SJCRH30 (cell line): ENCODE data around the gene FANCC. TPM values are rescaled to one million over a fixed set of nuclear protein-coding genes. Genes with fewer than 3 reads are reported as not detected.
"Not testable (repeated sequence)": the region's sequence is repeated elsewhere in the genome, so short reads cannot be mapped to it uniquely, and the experiment has no call there.

Experiments
- DNase-seq, 2 experiments: peaks; one replicate each; pipeline ENCODE4 v3.0.0-alpha.2; 2015 to 2020
- H3K27ac ChIP-seq: fragments of 250-450 bp; sonication (Bioruptor Pico); 2 replicates; pipeline ENCODE4 v1.5.1; 2020; ENCODE audit warnings: mild to moderate bottlenecking, moderate library complexity
- H3K27me3 ChIP-seq: fragments of 250-450 bp; sonication (Bioruptor Pico); 2 replicates; pipeline ENCODE4 v1.5.1; 2020; ENCODE audit warnings: mild to moderate bottlenecking, moderate library complexity
- H3K36me3 ChIP-seq: fragments of 250-450 bp; sonication (Bioruptor Pico); 2 replicates; pipeline ENCODE4 v1.5.1; 2020; ENCODE audit warnings: mild to moderate bottlenecking, moderate library complexity
- H3K4me1 ChIP-seq: fragments of 250-450 bp; sonication (Bioruptor Pico); 2 replicates; pipeline ENCODE4 v1.5.1; 2020; ENCODE audit warnings: mild to moderate bottlenecking, moderate library complexity
- H3K4me3 ChIP-seq: fragments of 250-450 bp; sonication (Bioruptor Pico); 2 replicates; pipeline ENCODE4 v1.5.1; 2020; ENCODE audit warnings: mild to moderate bottlenecking, moderate library complexity
- H3K9me3 ChIP-seq: fragments of 250-450 bp; sonication (Bioruptor Pico); replicated peaks from 2 replicates; pipeline ENCODE4 v1.5.1; 2020; ENCODE audit warnings: mild to moderate bottlenecking, moderate library complexity
- total RNA-seq: library from RNA; depleted of rRNA; stranded (reverse); fragments of >200 nt; shearing (Covaris generic); gene quantifications from 2 replicates; pipeline ENCODE4 v1.2.3, GENCODE V29; 2014

The FANCC gene
- total RNA-seq, 1 experiment from 2014 or later = 28.7 TPM

DNA sequence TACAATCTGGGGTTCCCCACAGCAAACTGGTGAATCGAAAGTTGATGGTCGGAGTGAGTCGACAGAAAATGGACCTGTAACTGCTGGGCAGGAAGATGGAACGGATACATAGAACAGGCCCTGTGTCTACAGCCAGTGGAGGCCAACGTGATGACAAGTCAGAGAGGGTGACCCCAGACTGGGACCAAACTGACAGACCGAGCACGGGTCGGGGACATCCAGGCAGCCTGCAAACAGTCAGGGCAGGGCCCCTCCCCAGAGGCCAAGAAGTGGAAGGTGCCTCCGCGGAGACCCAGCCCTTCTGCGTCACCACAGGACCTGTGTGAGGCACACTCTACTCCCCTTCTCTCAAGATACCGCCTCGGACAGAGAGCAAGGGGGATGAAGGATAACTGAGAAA is 25.1 kb upstream of the FANCC start:
- no peak overlapping the region for H3K27ac ChIP-seq
- no peaks in the 10 kb centered on the region for H3K36me3 ChIP-seq
- peaks cover 10% of the 10 kb centered on the region for H3K4me1 ChIP-seq
- H3K27me3 ChIP-seq = no peaks in the 10 kb centered on the region
- H3K9me3 ChIP-seq = peaks cover 10% of the 10 kb centered on the region
- DNase-seq = no peak
- H3K4me3 ChIP-seq = no peak overlapping the region

GRCh38 chr9:95341293-95341962 is 23.9 kb upstream of the FANCC start:
- H3K4me1 ChIP-seq = peaks cover 10% of the 10 kb centered on the region
- no peaks in the 10 kb centered on the region for H3K36me3 ChIP-seq
- H3K9me3 ChIP-seq = peaks cover 8% of the 10 kb centered on the region
- H3K27ac ChIP-seq = no peak overlapping the region
- H3K27me3 ChIP-seq = no peaks in the 10 kb centered on the region
- no peak overlapping the region for H3K4me3 ChIP-seq
- no peak for DNase-seq

DNA sequence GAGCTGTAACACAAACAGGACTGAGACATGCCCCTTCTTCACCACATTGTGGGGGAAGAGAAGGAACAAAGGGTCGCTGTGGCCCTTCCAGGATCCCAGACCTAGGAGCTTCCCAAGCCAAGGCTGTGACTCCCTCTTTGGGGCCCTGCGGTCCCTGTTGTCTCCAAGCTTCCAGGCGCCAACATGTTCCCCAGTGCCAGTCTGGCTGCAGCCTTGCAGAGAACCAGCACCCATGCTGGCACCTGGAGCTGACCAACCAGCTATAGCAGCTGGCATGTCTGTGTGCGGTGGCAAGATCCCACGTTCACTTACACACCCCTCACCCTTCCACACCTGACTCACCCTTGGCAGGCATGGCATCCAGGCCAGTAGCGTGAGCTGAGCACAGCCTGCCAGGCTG is 20.7 kb upstream of the FANCC start:
- no peaks in the 10 kb centered on the region for H3K36me3 ChIP-seq
- no peak overlapping the region for H3K27ac ChIP-seq
- DNase-seq = no peak
- H3K9me3 ChIP-seq = peaks cover 8% of the 10 kb centered on the region
- H3K27me3 ChIP-seq = no peaks in the 10 kb centered on the region
- H3K4me1 ChIP-seq = peaks cover under 1% of the 10 kb centered on the region
- no peak overlapping the region for H3K4me3 ChIP-seq

GRCh38 chr9:95336281-95336680 is 18.8 kb upstream of the FANCC start:
- no peak overlapping the region for H3K27ac ChIP-seq
- no peaks in the 10 kb centered on the region for H3K36me3 ChIP-seq
- H3K9me3 ChIP-seq = peaks cover 9% of the 10 kb centered on the region
- no peak overlapping the region for H3K4me3 ChIP-seq
- no peaks in the 10 kb centered on the region for H3K4me1 ChIP-seq
- DNase-seq = no peak
- H3K27me3 ChIP-seq = no peaks in the 10 kb centered on the region

GRCh38 chr9:95333426-95333825 is 15.9 kb upstream of the FANCC start:
- Histone ChIP-seq H3K36me3 (no peaks in the 10 kb centered on the region), H3K9me3 (peaks cover 6% of the 10 kb centered on the region), H3K4me1 (no peaks in the 10 kb centered on the region), H3K4me3 (no peak overlapping the region), H3K27me3 (no peaks in the 10 kb centered on the region), H3K27ac (no peak overlapping the region)
- no peak for DNase-seq

DNA sequence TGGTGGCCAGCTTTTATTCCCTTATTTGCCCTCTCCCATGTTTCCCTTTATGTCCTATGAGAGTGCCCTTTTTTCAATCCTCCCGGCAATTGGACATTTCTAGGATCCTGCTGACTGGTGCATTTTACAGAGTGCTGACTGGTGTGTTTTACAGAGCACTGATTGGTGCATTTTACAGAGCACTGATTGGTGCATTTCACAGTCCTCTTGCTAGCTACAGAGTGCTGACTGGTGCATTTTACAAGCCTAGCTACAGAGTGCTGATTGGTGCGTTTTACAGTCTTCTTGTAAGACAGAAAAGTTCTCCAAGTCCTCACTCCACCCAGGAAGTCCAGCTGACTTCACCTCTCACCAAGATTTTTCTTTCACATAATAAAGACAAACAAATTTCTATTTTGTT is 15.4 kb upstream of the FANCC start:
- Histone ChIP-seq H3K4me3 (no peak overlapping the region), H3K4me1 (no peaks in the 10 kb centered on the region), H3K27me3 (no peaks in the 10 kb centered on the region), H3K36me3 (no peaks in the 10 kb centered on the region), H3K9me3 (peaks cover 7% of the 10 kb centered on the region), H3K27ac (no peak overlapping the region)
- no peak for DNase-seq

- Histone ChIP-seq H3K9me3 (peaks cover 22% of the 10 kb centered on the region), H3K36me3 (no peaks in the 10 kb centered on the region), H3K27me3 (no peaks in the 10 kb centered on the region), H3K27ac (no peak overlapping the region), H3K4me1 (no peaks in the 10 kb centered on the region), H3K4me3 (no peak overlapping the region)
- no peak for DNase-seq
These were observed 13.4 kb upstream of the FANCC start for GRCh38 chr9:95330720-95331404.

DNA sequence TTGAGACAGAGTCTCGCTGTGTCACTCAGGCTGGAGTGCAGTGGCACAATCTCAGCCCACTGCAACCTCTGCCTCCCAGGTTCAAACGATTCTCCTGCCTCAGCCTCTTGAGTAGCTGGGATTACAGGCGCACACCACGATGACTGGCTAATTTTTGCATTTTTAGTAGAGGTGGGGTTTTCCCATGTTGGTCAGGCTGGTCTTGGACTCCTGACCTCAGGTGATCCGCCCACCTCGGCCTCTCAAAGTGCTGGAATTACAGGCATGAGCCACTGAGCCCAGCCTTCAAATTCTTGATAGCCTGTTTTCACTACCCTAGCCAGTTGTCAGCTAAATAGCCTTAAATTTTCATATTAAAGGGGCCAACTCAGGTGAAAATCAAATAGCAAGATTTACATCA is 11.6 kb upstream of the FANCC start:
- not testable (repeated sequence) for H3K4me3 ChIP-seq, H3K36me3 ChIP-seq, H3K4me1 ChIP-seq, H3K27ac ChIP-seq, DNase-seq, H3K27me3 ChIP-seq
- H3K9me3 ChIP-seq = peaks cover 33% of the 10 kb centered on the region

DNA sequence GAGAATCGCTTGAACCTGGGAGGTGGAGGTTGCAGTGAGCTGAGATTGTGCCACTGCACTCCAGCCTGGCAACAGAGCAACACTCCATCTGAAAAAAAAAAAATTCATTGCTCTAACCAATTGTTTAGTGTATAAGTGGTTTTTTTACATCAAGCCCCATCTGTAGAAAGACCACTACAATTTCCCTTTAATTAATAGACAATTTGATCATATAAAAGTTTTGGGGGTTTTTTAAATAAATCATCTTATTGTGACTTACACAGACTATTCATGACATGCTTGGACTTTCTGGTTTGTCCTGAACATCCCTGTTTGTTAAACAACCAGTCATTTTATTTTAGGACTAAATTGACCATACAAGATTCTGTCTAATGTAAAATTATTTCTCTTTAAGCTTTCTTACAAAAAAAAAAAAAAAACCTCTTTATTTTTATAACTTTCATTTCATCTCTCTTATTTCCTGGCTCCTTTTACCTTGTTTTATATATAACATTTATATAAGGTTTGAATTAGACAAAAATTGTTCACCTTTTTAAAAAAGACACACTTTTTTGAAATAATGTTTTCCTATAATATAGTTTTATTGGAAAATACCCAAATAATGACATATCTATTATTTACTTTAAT is 9.8 kb upstream of the FANCC start:
- H3K27ac ChIP-seq = no peak overlapping the region
- H3K27me3 ChIP-seq = no peaks in the 10 kb centered on the region

DNA sequence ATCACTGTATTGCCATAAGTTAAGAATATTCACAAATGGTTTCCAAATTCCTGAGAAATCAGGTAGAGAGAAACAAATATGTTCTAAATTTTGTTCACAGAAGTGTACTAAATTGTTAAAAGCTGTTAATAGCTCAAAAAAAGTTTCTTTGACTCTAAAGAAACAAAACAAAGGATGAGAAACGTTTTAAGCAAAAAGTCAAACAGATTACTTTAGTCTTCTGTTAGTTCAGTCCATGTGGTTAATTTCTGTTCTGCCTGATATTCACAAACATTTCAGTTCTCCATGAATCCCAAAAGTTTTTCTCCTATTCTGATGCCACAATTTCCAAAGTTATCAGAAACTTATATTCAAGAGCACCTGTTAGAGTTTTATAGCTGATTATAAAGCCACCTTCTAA is 7.7 kb upstream of the FANCC start:
- Histone ChIP-seq H3K27me3 (no peaks in the 10 kb centered on the region), H3K4me3 (no peak overlapping the region), H3K27ac (no peak overlapping the region), H3K4me1 (no peaks in the 10 kb centered on the region), H3K9me3 (peaks cover 31% of the 10 kb centered on the region), H3K36me3 (no peaks in the 10 kb centered on the region)
- no peak for DNase-seq

More for the DNA sequence above, 9.8 kb upstream of the FANCC start:
- Histone ChIP-seq H3K9me3 (peaks cover 33% of the 10 kb centered on the region), H3K4me1 (no peaks in the 10 kb centered on the region), H3K36me3 (no peaks in the 10 kb centered on the region), H3K4me3 (no peak overlapping the region)
- DNase-seq = no peak

DNA sequence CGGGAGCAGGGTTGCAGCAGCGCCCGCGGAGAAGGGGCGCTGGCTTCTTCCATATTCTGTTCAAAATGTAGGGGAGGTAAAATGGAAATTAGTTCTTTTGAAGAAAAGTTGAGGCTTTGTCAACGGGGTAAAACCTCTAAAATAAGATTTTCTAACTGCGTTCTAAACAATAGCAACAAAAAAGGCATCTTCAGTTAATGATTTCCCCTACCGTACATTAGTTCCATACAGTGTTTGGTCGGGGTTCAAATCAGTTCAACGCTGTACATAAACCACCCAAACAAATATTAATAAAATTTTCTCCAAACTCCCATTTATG is 343 bp upstream of the FANCC start:
- Histone ChIP-seq H3K4me3 (peak overlapping the region; percentile 84), H3K9me3 (no peaks in the 10 kb centered on the region), H3K27me3 (no peaks in the 10 kb centered on the region), H3K36me3 (no peaks in the 10 kb centered on the region), H3K4me1 (peaks cover 3% of the 10 kb centered on the region; the same call in 1 of the 2 replicates), H3K27ac (peak overlapping the region; percentile 99)
- DNase-seq = no peak

DNA sequence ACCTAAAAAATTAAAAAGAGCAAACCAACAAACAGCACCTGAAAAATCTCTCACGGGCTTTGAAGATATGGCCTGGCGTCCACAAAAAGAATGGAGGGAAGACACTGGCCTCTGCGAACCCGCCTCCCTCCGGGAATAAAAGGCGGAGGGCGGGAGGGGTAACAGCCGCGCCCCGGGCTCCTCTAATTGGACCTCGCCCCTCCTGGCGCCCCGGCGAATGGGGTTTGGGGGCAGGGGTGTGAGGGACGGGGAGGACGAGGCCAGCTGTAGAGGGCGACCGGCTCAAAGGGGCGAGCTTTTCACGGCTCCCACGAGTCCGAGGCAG is 753 bp downstream of the FANCC start:
- peak; percentile 96 to 97 for DNase-seq
- no peaks in the 10 kb centered on the region for H3K36me3 ChIP-seq
- H3K27me3 ChIP-seq = no peaks in the 10 kb centered on the region
- peak overlapping the region; percentile 99 for H3K27ac ChIP-seq
- H3K4me1 ChIP-seq = peaks cover 3% of the 10 kb centered on the region; the same call in 1 of the 2 replicates
- H3K4me3 ChIP-seq = peak overlapping the region; percentile 84
- no peaks in the 10 kb centered on the region for H3K9me3 ChIP-seq

DNA sequence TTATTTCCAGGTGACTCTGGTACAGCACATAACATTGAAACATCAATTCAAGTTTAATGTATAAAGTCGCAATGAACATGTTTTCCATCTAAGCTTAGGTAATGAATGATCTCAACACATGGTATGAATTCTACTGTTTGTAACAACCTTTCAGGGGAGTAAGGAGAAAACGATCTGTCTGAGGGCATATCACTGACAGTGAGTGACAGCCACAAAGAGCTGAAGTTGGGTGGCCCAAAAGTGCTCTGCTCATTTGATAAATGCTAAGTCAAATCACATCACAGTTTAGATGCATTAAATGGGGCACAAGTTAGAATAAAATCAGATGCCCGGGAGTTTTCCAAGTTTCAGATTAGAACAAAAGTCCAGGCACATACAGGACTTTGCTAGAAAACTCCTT is 1.2 kb downstream of the FANCC start:
- H3K36me3 ChIP-seq = no peaks in the 10 kb centered on the region
- H3K4me1 ChIP-seq = peaks cover 3% of the 10 kb centered on the region; the same call in 1 of the 2 replicates
- peak overlapping the region; percentile 84 for H3K4me3 ChIP-seq
- DNase-seq = no peak
- H3K9me3 ChIP-seq = no peaks in the 10 kb centered on the region
- H3K27me3 ChIP-seq = no peaks in the 10 kb centered on the region
- H3K27ac ChIP-seq = peak overlapping the region; percentile 99

DNA sequence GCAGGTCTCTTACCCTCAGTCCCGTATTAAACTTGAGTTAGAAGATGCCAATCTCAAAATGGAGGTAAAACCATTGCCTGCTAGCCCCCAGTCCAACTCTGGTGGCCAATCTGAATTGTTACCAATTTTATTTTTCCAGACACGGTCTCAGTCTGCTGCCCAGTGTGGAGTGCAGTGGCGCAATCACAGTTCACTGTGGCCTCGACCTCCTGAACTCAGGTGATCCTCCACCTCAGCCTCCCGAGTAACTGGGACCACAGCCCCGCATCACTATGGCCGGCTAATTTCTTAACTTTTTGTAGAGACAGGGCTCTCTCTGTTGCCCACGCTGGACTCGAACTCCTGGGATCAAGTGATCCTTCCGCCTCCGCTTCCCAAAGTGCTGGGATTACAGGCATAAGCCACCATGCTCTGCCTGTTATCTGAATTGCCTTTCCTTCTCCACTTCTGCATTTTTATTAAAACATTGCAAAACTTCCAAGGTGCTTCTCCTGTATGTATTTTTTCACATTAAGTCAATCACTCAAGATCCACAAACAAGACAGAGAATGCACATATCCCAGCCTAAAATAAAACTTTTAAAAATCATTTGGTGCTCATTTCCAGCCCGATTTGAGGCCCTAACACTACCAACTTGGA is 2.3 kb downstream of the FANCC start:
- Histone ChIP-seq H3K27me3 (no peaks in the 10 kb centered on the region), H3K4me1 (peaks cover 3% of the 10 kb centered on the region; the same call in 1 of the 2 replicates), H3K9me3 (no peaks in the 10 kb centered on the region), H3K4me3 (no peak overlapping the region), H3K36me3 (no peaks in the 10 kb centered on the region), H3K27ac (no peak overlapping the region)
- DNase-seq = no peak

GRCh38 chr9:95313010-95313498 is 4.5 kb downstream of the FANCC start:
- DNase-seq = peak; percentile 78 to 82
- Histone ChIP-seq H3K27me3 (no peaks in the 10 kb centered on the region), H3K4me3 (peak overlapping the region; percentile 35), H3K36me3 (no peaks in the 10 kb centered on the region; the same call in 1 of the 2 replicates), H3K27ac (no peak overlapping the region), H3K4me1 (peaks cover 3% of the 10 kb centered on the region; the same call in 1 of the 2 replicates), H3K9me3 (no peaks in the 10 kb centered on the region)
